ENCODE measurements around the gene DNAJC16.
"Not testable (repeated sequence)": the region's sequence is repeated elsewhere in the genome, so short reads cannot be mapped to it uniquely, and the experiment has no call there.

Gene DNAJC16

GRCh38 chr1:15506831-15507230 lies 19.8 kb upstream of the DNAJC16 start:
- no peak for DNase-seq (ENCODE audit: extremely low read depth in 1 of 2, low read depth in 1 of 2)

- DNase-seq (ENCODE audit: extremely low read depth in 1 of 2, low read depth in 1 of 2), result no peak
Observed at GRCh38 chr1:15507278-15507677, 19.4 kb upstream of the DNAJC16 start.

- no peak for DNase-seq (ENCODE audit: extremely low read depth in 1 of 2, low read depth in 1 of 2)
Observed at GRCh38 chr1:15508700-15509487, 17.8 kb upstream of the DNAJC16 start.

GRCh38 chr1:15509586-15509985 lies 17.1 kb upstream of the DNAJC16 start:
- no peak for DNase-seq (ENCODE audit: extremely low read depth in 1 of 2, low read depth in 1 of 2)

- DNase-seq (ENCODE audit: extremely low read depth in 1 of 2, low read depth in 1 of 2), result no peak
Observed at GRCh38 chr1:15510611-15511405, 15.8 kb upstream of the DNAJC16 start.

GRCh38 chr1:15513192-15513591 lies 13.5 kb upstream of the DNAJC16 start:
- no peak for DNase-seq (ENCODE audit: extremely low read depth in 1 of 2, low read depth in 1 of 2)

- DNase-seq (ENCODE audit: extremely low read depth in 1 of 2, low read depth in 1 of 2), result no peak
Observed at GRCh38 chr1:15513919-15514318, 12.7 kb upstream of the DNAJC16 start.

- not testable (repeated sequence) for DNase-seq (ENCODE audit: extremely low read depth in 1 of 2, low read depth in 1 of 2)
Observed at GRCh38 chr1:15514557-15514956, 12.1 kb upstream of the DNAJC16 start.

- DNase-seq (ENCODE audit: extremely low read depth in 1 of 2, low read depth in 1 of 2), result no peak
Observed at GRCh38 chr1:15515022-15515663, 11.5 kb upstream of the DNAJC16 start.

- DNase-seq (ENCODE audit: extremely low read depth in 1 of 2, low read depth in 1 of 2), result no peak
Observed at GRCh38 chr1:15519625-15520024, 7.0 kb upstream of the DNAJC16 start.

GRCh38 chr1:15521206-15521906 lies 5.3 kb upstream of the DNAJC16 start:
- DNase-seq (ENCODE audit: extremely low read depth in 1 of 2, low read depth in 1 of 2), result not testable (repeated sequence)

GRCh38 chr1:15522551-15522950 lies 4.1 kb upstream of the DNAJC16 start:
- DNase-seq (ENCODE audit: extremely low read depth in 1 of 2, low read depth in 1 of 2), result no peak

- no peak for DNase-seq (ENCODE audit: extremely low read depth in 1 of 2, low read depth in 1 of 2)
Observed at GRCh38 chr1:15523104-15524020, 3.3 kb upstream of the DNAJC16 start.

- DNase-seq (ENCODE audit: extremely low read depth in 1 of 2, low read depth in 1 of 2), result no peak
Observed at GRCh38 chr1:15524021-15524282, 2.7 kb upstream of the DNAJC16 start, which contains the start of gene CASP9. CASP9 (minus strand) TSS chr1:15524215; CDS start chr1:15524200, 15 bp downstream.

GRCh38 chr1:15524283-15525049 lies 2.2 kb upstream of the DNAJC16 start:
- peak; percentile 97 to 99 for DNase-seq (ENCODE audit: extremely low read depth in 1 of 2, low read depth in 1 of 2)

GRCh38 chr1:15525050-15526020 lies 1.3 kb upstream of the DNAJC16 start:
- DNase-seq (ENCODE audit: extremely low read depth in 1 of 2, low read depth in 1 of 2), result no peak

- no peak for DNase-seq (ENCODE audit: extremely low read depth in 1 of 2, low read depth in 1 of 2)
Observed at GRCh38 chr1:15526021-15526489, 593 bp upstream of the DNAJC16 start.

- DNase-seq (ENCODE audit: extremely low read depth in 1 of 2, low read depth in 1 of 2), result no peak
Observed at GRCh38 chr1:15531003-15531402, 4.4 kb downstream of the DNAJC16 start.

All from stimulated activated CD8-positive, alpha-beta memory T cell treated with anti-CD3 and anti-CD28 coated beads, Interleukin-7, amount 100 ng/mL, for 48 hours (primary cell).